Gastrocnemius medialis (tissue), 4 donors: Measurements from ENCODE around the gene SIDT1.

Experiments
- POLR2A ChIP-seq, 2 donors: fragments of 450-650 bp; IDR thresholded peaks; one replicate each; pipeline ENCODE4 v1.6.1; 2017; ENCODE audit warnings: antibody characterized with exemption in 2 of 2, mild to moderate bottlenecking in 2 of 2, moderate library complexity in 2 of 2
- TF ChIP-seq, protein P1 (sequence below), 5 experiments: fragments of 450-650 bp in 3 of 5; fragments of 200-600 bp in 2 of 5; sonication (generic) in 2 of 5; IDR thresholded peaks in 4 of 5; conservative IDR thresholded peaks in 1 of 5; 1 replicate in 4 of 5; 2 replicates in 1 of 5; pipeline ENCODE4 v1.5.1; 2016 to 2019; ENCODE audit warnings: antibody characterized with exemption in 5 of 5, mild to moderate bottlenecking in 3 of 5, moderate library complexity in 3 of 5

- TF ChIP-seq, protein P1, sequence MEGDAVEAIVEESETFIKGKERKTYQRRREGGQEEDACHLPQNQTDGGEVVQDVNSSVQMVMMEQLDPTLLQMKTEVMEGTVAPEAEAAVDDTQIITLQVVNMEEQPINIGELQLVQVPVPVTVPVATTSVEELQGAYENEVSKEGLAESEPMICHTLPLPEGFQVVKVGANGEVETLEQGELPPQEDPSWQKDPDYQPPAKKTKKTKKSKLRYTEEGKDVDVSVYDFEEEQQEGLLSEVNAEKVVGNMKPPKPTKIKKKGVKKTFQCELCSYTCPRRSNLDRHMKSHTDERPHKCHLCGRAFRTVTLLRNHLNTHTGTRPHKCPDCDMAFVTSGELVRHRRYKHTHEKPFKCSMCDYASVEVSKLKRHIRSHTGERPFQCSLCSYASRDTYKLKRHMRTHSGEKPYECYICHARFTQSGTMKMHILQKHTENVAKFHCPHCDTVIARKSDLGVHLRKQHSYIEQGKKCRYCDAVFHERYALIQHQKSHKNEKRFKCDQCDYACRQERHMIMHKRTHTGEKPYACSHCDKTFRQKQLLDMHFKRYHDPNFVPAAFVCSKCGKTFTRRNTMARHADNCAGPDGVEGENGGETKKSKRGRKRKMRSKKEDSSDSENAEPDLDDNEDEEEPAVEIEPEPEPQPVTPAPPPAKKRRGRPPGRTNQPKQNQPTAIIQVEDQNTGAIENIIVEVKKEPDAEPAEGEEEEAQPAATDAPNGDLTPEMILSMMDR (IDR thresholded peaks at IDR 0.05 in 4 of 5, conservative IDR thresholded peaks at IDR 0.05 in 1 of 5), result no peak
- no peak for TF ChIP-seq POLR2A (IDR thresholded peaks at IDR 0.05)
Observed at GRCh38 chr3:113499081-113499480, 33.3 kb upstream of the SIDT1 start.
